ENCODE measurements around the gene NTRK2. TPM values are rescaled to one million over a fixed set of nuclear protein-coding genes. Genes with fewer than 3 reads are reported as not detected.

Gene NTRK2
- total and polyA plus RNA-seq, 5 experiments from 2014 or later, result not detected

DNA sequence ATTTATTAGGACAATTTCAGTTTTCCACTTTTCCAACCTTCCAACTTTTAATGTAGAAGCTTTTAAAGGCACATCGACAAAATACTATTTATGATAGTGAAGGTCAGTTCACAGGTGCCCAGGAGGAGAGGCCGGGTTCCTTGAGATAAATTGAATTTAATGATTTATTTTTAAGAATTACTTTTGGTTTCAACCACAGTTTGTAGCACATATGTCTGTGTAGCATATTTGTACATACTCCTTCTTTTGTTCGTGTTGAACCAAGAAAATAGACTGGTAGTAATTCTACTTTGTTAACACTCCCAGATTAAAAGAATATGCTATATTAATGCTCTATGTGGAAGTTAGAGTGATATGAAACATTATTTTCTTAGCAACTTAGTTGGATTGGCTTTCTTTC, 46.7 kb downstream of the NTRK2 start:
- Mint-ChIP-seq H3K36me3 (no peaks in the 10 kb centered on the region), H3K4me3 (no peak overlapping the region), H3K9me3 (peaks cover 0 to 10% (median 6%) of the 10 kb centered on the region in 9 donors), H3K27me3 (peaks cover 7 to 18% (median 10%) of the 10 kb centered on the region in 5 donors), H3K4me1 (no peaks in the 10 kb centered on the region), H3K27ac (no peak overlapping the region)
- DNase-seq (no peak), ATAC-seq (no peak)
- POLR2A ChIA-PET, result no interaction called here

DNA sequence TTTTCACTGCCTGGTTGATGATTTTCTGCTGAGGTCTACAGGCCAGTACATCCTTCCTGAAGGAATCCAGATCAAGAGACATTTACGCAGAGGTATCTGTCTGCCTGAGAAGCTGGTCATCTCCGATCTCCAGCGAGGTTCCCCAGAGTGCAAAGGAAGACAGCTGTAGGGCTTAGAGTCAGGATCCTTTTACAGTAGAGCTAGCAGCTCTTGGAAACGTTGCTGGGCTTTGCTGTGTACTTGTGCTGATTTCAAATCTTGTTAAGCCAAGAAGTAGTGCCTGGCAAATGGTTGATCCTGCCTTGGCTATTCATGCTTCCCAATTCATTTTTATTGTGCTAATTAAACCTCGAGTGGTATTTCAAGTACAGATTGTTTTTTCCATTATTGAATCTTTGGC, 48.9 kb downstream of the NTRK2 start:
- no peaks in the 10 kb centered on the region for H3K4me1 Mint-ChIP-seq
- H3K36me3 Mint-ChIP-seq, result no peaks in the 10 kb centered on the region
- DNase-seq (no peak), ATAC-seq (no peak)
- POLR2A ChIA-PET, result no interaction called here
- H3K4me3 Mint-ChIP-seq, result no peak overlapping the region
- no peak overlapping the region for H3K27ac Mint-ChIP-seq
- H3K9me3 Mint-ChIP-seq, result peaks cover 0 to 10% (median 6%) of the 10 kb centered on the region in 9 donors
- H3K27me3 Mint-ChIP-seq, result peaks cover 5 to 15% (median 10%) of the 10 kb centered on the region in 5 donors

DNA sequence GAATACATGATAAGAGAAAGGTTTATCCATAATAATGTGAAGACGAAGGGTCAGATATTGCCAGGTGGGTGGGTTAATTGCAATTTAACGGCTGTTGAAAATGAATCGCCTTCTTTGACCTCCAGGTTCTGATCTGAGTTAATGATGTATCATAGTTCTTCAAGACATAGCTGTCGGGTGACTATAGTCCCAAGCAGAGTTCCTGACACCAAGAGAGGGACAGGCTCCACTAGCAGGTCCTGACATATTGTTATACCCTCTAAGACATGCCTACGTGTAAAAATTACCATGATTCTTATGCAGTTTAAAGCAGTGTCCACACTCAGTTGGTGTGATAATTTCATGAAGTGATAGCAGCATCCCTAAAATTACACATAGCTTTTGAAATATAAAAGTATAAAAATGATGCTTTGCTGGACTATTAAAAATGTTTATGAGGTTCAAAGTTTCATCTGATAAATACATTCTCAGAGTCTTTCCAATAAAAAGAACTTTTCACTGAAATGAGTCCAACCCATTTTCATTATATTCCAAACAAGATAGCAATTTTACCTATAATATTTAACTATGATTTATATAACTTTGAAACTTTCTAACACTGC, 53.0 kb downstream of the NTRK2 start:
- POLR2A ChIA-PET, result no interaction called here
- no peak overlapping the region for H3K4me3 Mint-ChIP-seq
- DNase-seq (no peak), ATAC-seq (no peak)
- no peak overlapping the region for H3K27ac Mint-ChIP-seq
- no peaks in the 10 kb centered on the region for H3K4me1 Mint-ChIP-seq
- H3K36me3 Mint-ChIP-seq, result no peaks in the 10 kb centered on the region
- peaks cover 0 to 10% (median 6%) of the 10 kb centered on the region in 9 donors for H3K9me3 Mint-ChIP-seq
- peaks cover 2 to 11% (median 6%) of the 10 kb centered on the region in 5 donors for H3K27me3 Mint-ChIP-seq

DNA sequence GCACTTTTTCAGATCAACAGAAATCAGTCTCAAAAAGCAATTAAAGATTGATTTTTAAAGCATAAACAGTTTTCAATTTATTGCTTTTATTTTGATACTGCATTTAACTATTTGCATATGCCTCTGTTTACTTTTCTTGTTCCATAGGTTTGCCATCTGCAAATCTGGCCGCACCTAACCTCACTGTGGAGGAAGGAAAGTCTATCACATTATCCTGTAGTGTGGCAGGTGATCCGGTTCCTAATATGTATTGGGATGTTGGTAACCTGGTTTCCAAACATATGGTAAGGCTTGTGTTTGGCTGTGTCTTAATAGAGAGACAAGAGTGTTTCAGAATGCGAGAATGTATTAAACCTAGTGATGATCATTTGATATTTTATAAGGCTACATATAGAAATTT, 53.9 kb downstream of the NTRK2 start:
- peaks cover 0 to 10% (median 6%) of the 10 kb centered on the region in 9 donors for H3K9me3 Mint-ChIP-seq
- no peak for ATAC-seq
- POLR2A ChIA-PET, result no interaction called here

DNA sequence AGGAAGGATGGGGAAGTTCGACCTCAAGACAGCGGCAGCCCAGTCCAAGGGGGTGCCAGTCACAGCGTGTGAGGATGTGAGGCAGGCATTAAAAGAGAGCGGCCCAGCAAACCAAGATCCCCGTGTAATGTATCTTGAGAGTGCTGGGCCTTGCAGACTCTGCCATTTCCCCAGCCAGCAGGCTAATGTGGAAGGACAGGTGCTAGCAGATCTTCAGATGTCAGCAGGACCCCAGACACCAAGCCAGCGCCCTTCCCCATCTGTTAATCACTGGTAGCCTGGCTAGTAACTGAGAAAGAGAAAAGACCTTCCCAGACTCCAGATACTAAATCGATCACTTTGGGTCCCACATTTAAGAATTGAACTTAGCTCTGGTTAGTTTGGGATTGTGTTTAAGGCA, 62.2 kb downstream of the NTRK2 start:
- POLR2A ChIA-PET, result no interaction called here
- Mint-ChIP-seq H3K4me3 (no peak overlapping the region), H3K9me3 (peaks cover 0 to 19% (median 0%) of the 10 kb centered on the region in 9 donors), H3K36me3 (no peaks in the 10 kb centered on the region), H3K27ac (no peak overlapping the region), H3K4me1 (no peaks in the 10 kb centered on the region), H3K27me3 (peaks cover 0 to 9% (median 3%) of the 10 kb centered on the region in 5 donors)
- ATAC-seq, result no peak
- DNase-seq, result no peak

More for the DNA sequence above, 53.9 kb downstream of the NTRK2 start:
- DNase-seq, result no peak
- no peaks in the 10 kb centered on the region for H3K4me1 Mint-ChIP-seq
- peaks cover 5 to 14% (median 6%) of the 10 kb centered on the region in 5 donors for H3K27me3 Mint-ChIP-seq
- no peak overlapping the region for H3K4me3 Mint-ChIP-seq
- no peaks in the 10 kb centered on the region for H3K36me3 Mint-ChIP-seq
- no peak overlapping the region for H3K27ac Mint-ChIP-seq

DNA sequence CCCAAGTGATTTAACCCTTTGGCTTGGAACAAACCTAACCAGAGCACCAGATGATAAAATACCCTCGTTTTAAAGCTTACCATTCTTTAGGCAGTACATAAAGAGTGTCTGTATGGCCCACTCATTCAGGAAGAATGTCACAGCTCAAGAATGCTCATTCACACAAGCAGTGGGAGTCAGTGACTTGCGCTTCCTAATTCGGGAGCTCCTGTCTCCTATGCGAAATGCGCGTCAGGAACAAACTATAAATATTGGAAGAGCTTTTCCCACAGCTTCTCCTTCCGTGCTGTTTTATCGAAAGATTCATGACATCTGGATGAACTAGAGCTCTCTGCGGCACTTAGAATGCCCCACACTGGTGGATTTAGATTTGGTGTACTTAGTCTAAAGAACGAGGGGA, 66.6 kb downstream of the NTRK2 start:
- ATAC-seq (no peak), DNase-seq (no peak)
- Mint-ChIP-seq H3K27me3 (peaks cover 0 to 8% (median 0%) of the 10 kb centered on the region in 5 donors), H3K36me3 (no peaks in the 10 kb centered on the region), H3K27ac (no peak overlapping the region), H3K4me3 (no peak overlapping the region), H3K4me1 (no peaks in the 10 kb centered on the region), H3K9me3 (peaks cover 0 to 19% (median 0%) of the 10 kb centered on the region in 9 donors)
- POLR2A ChIA-PET, result no interaction called here

DNA sequence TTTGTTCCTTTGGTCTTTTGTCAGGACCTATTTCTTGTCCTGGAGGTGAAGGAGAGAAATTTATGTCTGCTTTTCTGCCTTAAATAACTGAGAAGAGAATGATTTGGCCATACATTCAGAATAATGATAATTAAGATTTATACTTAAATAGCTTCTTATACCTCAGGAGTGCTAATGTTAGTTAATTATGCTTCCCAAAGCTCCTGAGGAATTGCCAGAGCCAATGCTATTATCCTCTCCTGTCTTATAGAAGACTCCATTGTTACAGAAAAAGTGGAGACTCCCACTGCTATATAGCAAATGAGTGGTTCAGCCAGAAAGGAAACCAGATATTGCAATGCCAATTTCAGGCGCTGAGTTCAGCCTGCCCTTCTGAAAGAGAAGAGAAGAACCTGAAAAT, 67.0 kb downstream of the NTRK2 start:
- no peaks in the 10 kb centered on the region for H3K4me1 Mint-ChIP-seq
- no peaks in the 10 kb centered on the region for H3K36me3 Mint-ChIP-seq
- peaks cover 0 to 8% (median 0%) of the 10 kb centered on the region in 5 donors for H3K27me3 Mint-ChIP-seq
- POLR2A ChIA-PET, result no interaction called here
- H3K27ac Mint-ChIP-seq, result no peak overlapping the region
- DNase-seq (no peak), ATAC-seq (no peak)
- no peak overlapping the region for H3K4me3 Mint-ChIP-seq
- H3K9me3 Mint-ChIP-seq, result peaks cover 0 to 19% (median 0%) of the 10 kb centered on the region in 9 donors

DNA sequence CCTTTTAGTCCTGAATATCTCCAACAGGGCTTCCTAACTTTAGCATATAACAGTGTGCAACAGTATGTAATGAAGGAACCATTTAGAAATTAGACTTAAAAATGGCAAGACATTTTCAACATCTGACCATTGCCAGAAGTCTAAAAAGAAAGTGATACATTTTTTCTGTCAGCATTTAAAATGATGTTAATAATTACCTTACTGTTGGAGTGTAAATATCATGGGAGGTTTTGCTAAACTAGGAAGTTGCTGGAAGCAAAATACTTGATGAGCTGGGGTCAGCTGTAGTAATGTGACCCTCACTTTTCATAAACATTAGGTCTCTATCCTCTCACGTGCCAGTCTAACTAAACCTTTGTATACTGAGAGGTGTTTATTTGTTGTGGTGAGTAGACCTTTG, 68.8 kb downstream of the NTRK2 start:
- no peak for ATAC-seq
- Mint-ChIP-seq H3K27ac (no peak overlapping the region), H3K36me3 (no peaks in the 10 kb centered on the region), H3K27me3 (peaks cover 0 to 8% (median 1%) of the 10 kb centered on the region in 5 donors), H3K4me3 (no peak overlapping the region), H3K4me1 (no peaks in the 10 kb centered on the region), H3K9me3 (peaks cover 0 to 19% (median 0%) of the 10 kb centered on the region in 9 donors)
- POLR2A ChIA-PET, result no interaction called here
- DNase-seq, result no peak

DNA sequence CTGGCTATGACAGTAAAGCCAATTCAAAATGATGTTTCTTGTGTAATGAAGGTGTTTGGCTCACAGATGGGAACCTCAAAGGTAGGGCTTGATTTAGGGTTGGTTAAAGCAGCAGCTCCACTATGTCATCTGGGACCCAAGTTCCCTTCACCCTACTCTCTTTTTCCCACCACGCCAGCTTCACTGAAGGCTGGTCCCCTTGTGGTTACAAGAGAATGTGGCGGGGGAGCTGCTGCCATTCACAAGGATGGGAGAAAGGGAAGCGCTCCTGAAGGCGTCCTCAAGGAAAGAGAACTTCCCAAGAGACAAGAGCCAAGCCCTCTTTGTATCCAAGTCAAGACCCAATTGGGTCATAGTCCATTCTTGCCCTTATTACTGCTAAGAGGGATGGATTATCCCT, 72.7 kb downstream of the NTRK2 start:
- no peak for ATAC-seq
- POLR2A ChIA-PET, result no interaction called here
- no peak overlapping the region for H3K4me3 Mint-ChIP-seq
- no peaks in the 10 kb centered on the region for H3K36me3 Mint-ChIP-seq
- H3K27ac Mint-ChIP-seq, result no peak overlapping the region
- H3K9me3 Mint-ChIP-seq, result no peaks in the 10 kb centered on the region
- DNase-seq, result no peak
- H3K27me3 Mint-ChIP-seq, result peaks cover 0 to 9% (median 3%) of the 10 kb centered on the region in 5 donors
- H3K4me1 Mint-ChIP-seq, result no peaks in the 10 kb centered on the region

DNA sequence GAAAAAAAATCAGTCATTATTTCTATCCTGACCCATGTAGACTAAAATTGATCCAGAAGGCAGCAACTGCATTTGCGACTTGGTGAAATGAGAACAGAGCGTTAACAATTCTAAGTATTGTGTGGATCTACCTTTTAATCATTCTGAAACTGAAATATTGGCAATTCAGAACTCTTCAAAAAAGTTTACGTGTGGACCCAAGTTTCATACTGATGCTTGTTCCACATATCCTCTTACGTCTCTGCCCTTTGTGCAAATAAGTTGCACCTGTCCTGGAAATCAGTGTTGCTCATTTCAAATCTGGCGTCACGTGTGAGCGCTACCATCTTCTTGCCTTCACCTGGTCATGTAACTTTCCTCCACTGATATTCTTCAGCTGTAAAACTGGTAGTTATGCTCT, 74.7 kb downstream of the NTRK2 start:
- H3K27ac Mint-ChIP-seq, result no peak overlapping the region
- DNase-seq, result no peak
- no peak overlapping the region for H3K4me3 Mint-ChIP-seq
- ATAC-seq, result no peak
- H3K36me3 Mint-ChIP-seq, result no peaks in the 10 kb centered on the region
- peaks cover 0 to 8% (median 3%) of the 10 kb centered on the region in 5 donors for H3K27me3 Mint-ChIP-seq
- H3K9me3 Mint-ChIP-seq, result no peaks in the 10 kb centered on the region
- no peaks in the 10 kb centered on the region for H3K4me1 Mint-ChIP-seq
- POLR2A ChIA-PET, result no interaction called here

DNA sequence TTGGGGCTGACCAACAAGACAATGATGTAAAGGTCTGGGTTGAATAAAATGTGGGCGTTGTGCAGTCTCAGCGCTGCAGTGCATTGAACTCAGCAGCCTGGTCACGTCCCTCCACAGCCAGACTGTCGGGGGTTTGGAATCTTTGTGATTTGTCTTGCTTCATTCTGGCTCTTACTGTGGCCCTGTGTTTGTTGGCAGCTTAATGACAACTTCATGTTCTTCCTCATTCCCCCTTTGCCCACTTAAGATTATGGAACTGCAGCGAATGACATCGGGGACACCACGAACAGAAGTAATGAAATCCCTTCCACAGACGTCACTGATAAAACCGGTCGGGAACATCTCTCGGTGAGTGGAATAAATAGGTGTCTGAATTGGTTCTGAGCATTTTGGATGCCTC, 75.2 kb downstream of the NTRK2 start:
- Mint-ChIP-seq H3K4me1 (no peaks in the 10 kb centered on the region), H3K4me3 (no peak overlapping the region), H3K27me3 (peaks cover 0 to 8% (median 3%) of the 10 kb centered on the region in 5 donors), H3K9me3 (no peaks in the 10 kb centered on the region), H3K27ac (no peak overlapping the region), H3K36me3 (no peaks in the 10 kb centered on the region)
- ATAC-seq, result no peak
- DNase-seq, result no peak
- POLR2A ChIA-PET, result no interaction called here

DNA sequence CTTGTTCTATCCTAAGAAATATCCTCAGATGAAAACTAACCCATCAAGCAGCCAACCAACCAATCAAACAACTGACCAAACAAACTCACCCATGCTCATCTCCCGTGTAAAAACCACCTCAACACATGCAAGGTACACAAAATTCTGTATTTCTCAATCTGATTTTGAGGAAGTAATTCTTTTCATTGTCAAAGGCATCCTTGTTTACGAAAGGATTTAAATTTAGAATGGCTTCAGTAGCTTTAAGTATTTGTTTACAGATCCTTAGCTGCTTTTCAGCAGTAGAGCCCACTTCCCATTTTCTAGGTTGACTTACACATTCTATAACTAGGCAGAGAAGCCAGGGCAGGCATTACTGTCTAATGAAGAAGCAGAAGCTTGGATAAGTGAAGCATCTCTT, 78.6 kb downstream of the NTRK2 start:
- no peaks in the 10 kb centered on the region for H3K36me3 Mint-ChIP-seq
- POLR2A ChIA-PET, result no interaction called here
- DNase-seq, result no peak

DNA sequence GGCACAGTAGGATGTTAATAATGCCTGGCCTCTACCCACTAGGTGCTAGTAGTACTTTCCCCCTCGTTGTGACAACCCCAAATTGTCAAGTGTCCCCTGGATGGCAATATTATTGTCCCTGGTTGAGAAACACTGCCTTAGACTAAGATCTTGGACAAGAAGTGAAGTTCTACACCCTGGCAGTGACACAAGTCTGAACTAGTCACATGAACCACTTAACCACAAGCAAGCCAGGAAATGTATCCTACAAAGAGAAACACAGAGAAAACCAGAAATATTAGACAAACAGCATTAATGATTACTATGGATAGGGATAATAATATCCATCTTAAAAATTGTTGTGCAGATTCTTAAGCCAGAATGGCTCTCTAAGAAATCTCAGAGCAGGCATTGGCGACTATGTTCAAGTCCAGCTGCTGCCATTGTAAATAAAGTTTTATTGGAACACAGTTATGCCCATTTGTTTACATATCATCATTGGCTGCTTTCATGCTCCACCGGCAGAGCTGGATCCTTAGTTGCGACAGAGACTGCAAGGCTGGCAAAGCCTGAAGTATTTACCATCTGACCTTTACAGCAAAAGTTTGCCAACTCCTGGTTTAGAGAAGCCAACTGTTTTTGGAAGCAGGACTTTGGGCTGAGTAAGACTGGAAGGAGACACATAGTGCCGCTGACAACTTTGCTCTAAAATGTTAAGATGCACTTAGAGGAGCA, 80.8 kb downstream of the NTRK2 start:
- no peaks in the 10 kb centered on the region for H3K9me3 Mint-ChIP-seq
- no peak for ATAC-seq
- H3K36me3 Mint-ChIP-seq, result no peaks in the 10 kb centered on the region
- DNase-seq, result no peak
- H3K27ac Mint-ChIP-seq, result no peak overlapping the region
- no peak overlapping the region for H3K4me3 Mint-ChIP-seq
- H3K27me3 Mint-ChIP-seq, result peaks cover 0 to 8% (median 2%) of the 10 kb centered on the region in 5 donors
- POLR2A ChIA-PET, result no interaction called here
- H3K4me1 Mint-ChIP-seq, result no peaks in the 10 kb centered on the region

More for the DNA sequence above, 78.6 kb downstream of the NTRK2 start:
- Mint-ChIP-seq H3K4me1 (no peaks in the 10 kb centered on the region), H3K4me3 (no peak overlapping the region), H3K9me3 (no peaks in the 10 kb centered on the region), H3K27ac (no peak overlapping the region), H3K27me3 (peaks cover 0 to 8% (median 2%) of the 10 kb centered on the region in 5 donors)
- no peak for ATAC-seq

DNA sequence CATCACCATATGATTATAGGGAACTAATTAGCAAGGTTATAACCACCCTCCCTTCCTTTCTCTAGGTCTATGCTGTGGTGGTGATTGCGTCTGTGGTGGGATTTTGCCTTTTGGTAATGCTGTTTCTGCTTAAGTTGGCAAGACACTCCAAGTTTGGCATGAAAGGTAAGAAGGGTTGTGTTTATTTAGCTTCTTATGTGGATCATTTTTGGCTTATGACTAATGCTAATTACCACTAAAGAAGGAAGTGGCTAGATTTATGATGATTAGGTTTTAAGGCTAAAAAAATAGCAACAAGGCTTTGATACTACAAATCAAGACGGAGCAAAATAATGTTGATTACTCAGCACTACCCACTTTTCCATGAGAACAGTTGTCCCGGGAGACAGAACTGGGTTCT, 82.4 kb downstream of the NTRK2 start:
- POLR2A ChIA-PET, result no interaction called here
- DNase-seq, result no peak
- Mint-ChIP-seq H3K9me3 (peaks cover 0 to 3% (median 0%) of the 10 kb centered on the region in 9 donors), H3K4me3 (no peak overlapping the region), H3K36me3 (no peaks in the 10 kb centered on the region), H3K27me3 (peaks cover 0 to 8% (median 2%) of the 10 kb centered on the region in 5 donors), H3K27ac (no peak overlapping the region), H3K4me1 (no peaks in the 10 kb centered on the region)
- no peak for ATAC-seq

All from naive thymus-derived CD8-positive, alpha-beta T cell (primary cell).